ENCODE measurements around the gene ARHGEF16.

The ARHGEF16 gene

DNA sequence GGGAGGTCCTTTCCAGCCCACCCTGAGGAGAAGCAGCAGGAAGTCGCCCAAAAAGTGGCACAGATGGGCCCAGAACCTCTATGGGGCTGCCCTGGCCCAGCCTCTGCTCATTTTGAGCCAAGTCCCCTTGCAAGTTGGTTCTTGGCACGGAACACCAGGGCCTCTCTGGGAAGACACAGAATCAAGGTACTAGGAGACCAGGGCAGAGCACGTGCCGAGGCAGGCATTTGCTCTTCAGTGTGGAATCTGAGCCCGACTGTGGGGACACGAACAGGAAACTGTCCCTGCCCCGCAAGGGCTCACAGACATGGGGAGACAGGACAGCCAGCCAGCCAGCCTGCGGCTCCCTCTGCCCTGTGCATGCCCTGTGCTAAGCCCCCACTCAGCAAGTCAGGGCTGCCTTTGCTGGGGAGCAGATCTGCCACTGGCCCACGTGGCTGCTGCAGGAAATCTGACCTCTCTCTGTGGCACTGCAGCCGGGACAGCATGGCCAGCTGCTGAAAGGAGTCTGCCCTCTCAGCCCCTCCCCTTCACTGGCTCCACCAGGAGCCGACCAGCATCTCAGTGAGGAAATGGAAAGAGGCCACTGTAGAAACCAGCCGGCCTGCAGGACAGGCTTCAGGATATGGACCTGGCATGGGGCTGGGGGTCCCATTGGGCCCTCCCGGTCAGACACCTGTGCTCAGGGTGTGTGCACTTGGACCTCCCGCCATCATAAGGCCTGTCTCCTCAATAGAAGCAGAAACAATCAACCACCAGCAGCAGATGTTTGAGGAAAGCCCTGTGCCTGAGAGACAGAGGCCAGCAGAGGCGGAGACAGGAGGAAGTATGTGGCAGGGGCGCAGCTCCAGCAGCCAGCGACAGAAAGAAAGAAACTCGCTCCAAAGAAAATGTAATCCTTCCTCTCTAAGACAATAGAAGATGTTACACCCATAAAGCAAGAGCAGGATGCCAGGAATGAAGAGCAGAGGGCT, 3.7 kb downstream of the ARHGEF16 start:
- no peak for DNase-seq

DNA sequence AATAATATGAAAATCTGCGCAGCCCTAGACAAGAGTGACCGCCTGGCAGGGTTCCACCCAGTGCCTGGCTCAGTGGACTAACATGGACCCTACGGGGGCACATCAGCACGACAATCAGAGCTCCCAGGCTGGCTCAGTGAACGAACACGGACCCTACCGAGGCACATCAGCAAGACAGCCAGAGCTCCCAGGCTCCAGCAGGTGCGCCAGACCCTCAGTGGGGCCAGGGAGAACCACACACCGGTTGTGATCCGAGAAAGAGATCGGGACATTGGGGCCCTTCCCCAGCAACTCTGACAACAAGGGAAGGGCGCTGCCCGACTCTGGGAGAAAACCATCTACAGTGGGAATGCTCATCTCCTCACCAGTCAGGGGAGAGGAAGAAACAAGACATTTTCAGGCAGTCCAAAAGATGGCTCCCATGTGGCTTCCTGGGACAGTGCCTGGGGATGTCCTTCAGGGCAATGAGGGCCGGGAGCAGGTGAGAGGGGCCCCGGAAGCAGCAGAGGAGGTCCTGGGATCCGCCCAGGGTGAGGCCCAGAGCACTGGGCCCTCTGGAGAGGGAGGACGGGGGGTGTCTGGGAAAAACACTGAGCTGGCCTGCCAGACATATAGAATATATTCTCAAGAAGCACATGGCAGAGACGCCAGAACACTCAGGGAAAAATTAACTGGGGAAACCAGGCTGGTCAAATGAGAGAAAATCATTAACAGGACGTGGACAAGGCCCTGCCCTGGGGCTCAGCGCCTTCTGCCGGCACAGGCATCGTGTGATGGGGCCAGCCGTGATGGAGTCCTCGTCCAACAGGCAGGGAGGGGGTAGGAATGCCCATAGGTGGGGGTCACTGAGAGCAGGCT, 4.8 kb downstream of the ARHGEF16 start:
- no peak for DNase-seq

DNA sequence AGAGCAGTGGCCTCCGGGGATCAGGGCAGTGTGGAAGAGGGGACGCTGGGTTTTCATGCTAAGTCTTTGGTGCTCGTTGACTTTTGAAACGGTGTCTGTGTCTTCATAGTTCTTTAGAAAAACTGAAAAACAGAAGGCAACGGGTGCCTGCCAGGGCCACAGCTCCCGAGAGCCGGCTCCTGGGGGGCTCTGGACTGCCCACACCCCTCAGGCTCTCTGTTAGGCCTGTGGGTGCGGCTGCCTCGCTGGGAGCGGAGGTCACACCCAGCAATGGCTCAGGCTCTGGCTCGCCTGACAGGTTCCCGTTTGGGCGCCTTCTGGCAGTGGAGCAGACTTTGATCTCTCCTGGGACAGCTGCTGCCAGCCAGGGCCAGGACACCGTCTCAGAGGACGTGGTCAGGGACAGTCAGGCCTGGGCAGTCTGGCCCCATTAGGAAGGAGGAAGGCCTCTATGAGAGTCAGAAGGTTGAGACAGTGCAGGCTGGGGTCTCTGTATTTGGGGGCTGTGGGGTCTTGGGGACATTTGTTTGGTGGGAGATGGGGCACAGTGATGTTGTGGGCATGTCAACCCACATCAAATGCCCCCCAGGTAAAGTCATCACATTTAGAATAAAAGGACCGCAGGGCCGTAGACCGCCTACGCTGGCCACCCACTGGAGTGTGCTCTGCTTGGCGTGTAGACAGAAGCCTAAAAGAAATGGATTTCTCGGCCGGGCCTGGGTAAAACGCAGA, 5.6 kb downstream of the ARHGEF16 start:
- no peak for DNase-seq

DNA sequence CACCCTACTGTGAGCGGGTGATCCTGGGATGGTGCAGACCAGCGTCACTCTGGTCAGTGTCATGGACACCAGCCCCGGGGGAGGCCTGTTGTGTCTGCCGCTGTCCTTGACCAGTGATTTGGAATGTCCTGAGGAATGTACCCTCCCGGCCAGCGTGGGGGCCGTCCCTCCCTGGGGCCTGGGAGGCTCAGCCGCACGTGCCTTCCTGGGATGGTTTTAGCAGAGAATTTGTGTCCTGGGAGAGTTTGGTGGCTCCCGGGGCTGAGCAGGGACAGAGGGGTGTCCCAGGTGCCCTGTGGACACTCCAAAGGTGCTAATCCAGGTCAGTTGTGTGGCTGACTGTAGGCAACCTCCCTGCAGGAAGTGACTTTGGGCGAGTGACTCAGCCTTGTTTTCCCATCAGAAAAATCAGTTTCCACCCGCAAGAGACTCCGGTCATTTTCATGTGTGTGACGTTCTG, 6.2 kb downstream of the ARHGEF16 start:
- DNase-seq = no peak

DNA sequence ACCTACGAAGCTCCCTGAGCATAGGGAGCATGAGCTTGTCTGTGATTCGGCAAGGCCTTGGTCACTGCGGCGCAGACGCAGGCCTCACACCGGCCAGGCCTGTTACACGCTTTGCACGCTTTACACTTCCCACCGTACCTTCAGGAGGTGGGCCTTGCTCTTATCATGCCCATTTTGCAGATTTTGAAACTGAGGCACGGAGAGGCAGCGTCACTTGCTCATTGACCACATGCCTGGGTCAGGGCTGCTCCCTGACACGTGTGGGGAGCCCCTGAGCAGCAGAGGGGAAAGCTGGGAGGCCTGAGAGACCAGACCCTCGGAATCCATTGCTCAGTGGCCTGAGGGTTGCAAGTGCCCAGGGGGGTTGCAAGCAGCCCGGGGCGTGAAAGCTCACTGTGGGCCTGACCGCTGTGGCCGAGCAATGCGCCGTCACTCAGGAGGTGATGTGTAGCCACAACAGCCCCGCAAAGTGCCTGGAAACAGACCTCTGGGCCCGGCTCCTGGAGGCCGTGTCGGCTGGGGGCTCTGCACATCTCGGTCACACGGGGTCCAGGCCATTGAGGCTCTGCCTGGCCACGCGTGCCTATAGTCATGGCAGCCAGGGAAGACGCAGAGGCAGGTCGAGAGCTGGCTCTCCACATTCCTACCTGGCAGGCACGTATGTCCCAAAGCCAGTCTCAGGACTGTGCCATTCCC, 6.9 kb downstream of the ARHGEF16 start:
- no peak for DNase-seq

DNA sequence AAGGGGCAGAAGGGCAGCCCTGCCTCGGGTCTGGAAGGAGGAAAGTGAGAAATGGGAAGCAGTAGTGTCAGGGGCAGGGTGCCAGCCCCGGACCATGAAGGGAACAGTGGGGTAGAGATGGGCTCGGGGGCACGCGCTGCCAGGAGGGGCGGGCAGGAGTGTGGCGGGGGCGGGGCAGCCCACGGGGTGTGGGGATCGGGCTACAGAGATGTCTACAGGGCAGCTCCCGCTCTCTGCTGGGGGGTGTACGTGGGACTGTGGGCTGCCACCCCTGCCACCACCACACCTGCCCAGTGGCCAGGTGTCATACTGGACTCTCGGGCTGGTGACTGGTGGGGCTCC, 7.4 kb downstream of the ARHGEF16 start:
- no peak for DNase-seq

DNA sequence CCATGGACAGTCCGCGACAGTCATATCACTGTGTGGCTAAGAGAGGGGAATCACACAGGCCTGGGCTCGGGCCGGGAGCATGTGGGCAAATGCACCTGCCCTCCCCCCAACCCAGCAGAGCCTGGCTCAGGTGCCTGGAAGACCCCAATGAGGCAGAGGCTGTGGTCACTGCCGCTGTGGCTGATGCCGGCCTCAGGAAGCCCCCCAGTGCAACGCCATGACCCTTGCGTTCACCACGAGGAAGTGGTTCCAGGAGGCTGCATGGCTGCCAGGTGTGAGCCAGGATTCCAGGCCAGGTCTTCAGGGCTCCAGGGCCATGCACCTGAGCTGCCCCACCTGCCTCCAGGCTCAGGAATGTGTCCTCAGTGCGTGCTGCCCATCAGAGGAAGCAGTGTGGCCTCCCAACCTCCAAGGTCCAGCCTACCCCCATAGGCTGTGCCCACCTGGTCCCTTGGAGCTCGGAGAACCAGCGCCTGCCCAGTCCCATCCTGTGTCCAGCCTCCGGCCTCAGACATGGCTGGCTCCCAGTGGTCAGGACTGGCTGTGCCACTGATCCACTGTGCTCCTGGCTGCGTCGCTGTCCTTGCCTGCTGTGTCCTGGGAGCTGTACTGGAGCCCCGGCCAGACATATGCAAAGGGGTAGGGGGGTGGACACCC, 8.0 kb downstream of the ARHGEF16 start:
- no peak for DNase-seq

DNA sequence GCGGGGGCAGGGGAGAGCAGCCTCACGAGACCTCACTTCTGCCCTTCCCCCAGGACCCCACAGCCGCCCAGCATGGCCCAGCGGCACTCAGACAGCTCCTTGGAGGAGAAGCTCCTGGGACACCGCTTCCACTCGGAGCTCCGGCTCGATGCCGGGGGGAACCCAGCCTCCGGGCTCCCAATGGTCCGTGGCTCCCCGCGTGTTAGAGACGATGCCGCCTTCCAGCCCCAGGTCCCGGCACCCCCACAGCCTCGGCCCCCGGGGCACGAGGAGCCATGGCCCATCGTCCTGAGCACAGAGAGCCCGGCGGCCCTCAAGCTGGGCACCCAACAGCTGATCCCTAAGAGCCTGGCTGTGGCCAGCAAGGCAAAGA, 8.5 kb downstream of the ARHGEF16 start:
- no peak for DNase-seq

DNA sequence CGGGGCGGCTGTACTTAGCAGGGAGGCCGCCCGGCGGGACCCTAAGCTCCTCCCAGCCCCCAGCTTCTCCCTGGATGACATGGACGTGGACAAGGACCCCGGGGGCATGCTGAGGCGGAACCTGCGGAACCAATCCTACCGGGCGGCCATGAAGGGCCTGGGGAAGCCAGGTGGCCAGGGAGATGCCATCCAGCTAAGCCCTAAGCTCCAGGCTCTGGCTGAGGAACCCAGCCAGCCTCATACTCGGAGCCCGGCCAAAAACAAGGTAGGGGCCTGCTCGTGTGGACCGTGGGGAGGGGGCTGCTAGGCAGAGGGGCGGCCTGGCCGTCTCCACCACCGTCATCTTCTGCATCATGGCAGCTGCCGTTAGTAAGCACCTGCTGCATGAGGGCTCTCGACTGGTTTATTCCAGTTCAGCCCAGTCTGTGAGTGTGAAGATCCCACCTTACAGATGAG, 9.0 kb downstream of the ARHGEF16 start:
- no peak for DNase-seq

DNA sequence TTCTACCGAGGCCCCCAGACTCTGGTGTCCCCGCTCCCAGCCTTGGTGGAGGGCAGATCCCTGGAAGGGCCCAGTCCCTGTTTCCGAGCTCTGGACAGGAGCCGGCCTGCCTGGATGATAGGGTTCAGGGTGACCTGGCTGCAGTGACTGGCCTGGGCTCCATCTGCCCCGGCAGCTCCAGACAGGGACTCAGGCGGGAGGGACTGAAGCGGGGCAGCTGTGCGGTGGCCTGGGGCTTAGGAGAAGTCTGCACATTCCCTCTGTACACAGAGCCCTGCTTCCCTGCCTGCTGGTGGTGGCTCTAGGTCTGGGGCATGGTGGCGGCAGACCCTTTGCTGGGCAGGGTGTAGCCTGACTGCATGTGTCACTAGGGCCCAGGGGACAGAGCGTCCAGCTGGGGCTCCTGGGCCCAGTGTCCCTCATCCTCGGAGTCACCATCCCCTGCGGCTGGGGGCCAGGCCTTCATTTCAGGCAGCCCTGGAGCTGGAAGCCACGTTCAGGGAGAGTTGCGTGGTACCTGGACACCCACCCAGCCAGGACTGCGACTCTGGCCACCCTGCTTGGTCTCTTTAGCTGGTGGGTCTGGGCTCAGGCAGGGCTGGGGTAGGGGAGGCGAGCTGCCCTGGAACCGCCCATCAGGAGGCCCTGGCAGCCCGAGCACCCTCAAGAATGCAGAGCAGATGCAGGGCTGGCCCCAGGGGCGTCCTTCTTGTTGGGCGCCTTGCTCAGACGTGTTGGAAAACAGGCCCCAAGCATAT, 9.6 kb downstream of the ARHGEF16 start:
- no peak for DNase-seq

DNA sequence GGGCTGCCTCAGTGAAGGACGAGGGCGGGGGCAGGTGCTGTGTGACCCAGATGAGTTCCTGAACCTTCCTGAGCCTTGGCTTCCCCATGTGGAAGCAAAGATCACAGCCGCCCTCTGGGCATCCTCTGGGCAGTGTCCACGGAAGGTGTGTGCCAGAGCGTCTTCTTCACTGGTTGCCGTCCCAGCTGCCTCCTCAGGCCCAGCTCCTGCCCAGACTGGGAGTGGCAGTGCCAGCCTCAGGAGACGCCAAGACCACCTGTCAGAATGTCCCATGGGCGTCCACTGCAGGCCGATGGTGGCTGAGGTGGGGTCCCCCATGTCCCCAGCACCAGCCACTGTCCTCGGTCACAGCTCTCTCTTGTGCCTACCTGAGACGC, 10.2 kb downstream of the ARHGEF16 start:
- no peak for DNase-seq

DNA sequence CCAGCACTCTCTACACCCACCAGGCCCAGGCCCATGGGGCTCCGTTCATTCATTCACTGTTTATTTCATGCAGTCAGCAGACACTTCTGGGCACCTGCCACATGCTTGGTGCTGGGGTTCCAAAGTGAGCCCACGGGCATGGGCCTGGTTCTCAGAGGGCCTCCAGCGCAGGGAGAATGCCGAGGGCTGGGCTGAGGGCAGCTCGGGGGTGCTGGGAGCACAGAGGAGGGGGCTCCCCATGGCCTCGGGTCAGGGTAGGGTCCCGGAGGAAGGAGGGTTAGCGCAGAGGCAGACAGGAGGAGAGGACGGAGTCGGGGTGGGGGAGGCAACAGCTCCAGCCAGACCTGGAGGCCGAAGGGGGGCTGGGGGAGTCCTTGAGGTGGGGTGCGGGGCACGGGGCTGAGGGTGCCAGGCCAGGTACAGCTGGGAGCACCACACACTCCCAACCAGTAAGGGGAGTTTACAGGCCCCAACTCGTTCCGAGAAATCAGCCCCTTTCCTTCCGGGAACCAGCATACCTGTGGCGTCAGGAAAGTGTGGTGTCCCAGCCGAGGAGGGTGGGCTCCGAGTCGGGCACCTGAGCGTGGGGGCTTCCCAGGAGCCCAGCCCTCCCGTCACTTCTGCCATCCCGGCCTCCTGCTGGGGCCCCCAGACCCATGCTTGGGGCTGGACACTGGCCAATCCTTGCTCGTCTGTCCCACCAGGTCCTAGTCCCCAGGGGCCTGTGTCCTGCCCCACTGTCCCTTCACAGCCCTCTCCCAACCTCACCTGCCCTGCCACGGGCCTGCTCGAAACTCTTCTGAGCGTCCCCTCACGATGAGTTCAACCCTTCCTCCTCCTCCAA, 10.8 kb downstream of the ARHGEF16 start:
- no peak for DNase-seq

DNA sequence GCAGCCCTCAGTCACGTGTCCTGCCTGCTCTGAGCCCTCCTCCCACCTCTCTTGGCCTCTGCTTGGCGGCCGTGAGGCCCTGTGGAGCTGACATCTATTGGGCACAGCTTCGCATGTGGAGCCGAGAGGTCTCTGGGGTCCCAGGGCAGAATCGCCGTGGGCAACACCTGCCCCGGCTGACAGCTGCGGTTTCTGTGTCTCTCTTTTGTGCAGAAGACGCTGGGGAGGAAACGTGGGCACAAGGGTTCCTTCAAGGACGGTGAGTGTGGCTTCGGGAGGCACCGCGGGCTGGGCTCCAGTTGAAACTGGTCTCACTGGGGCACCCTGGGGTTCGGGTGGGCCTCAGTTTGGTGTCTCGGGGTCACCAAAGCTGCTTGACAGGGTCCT, 11.5 kb downstream of the ARHGEF16 start:
- DNase-seq = no peak

DNA sequence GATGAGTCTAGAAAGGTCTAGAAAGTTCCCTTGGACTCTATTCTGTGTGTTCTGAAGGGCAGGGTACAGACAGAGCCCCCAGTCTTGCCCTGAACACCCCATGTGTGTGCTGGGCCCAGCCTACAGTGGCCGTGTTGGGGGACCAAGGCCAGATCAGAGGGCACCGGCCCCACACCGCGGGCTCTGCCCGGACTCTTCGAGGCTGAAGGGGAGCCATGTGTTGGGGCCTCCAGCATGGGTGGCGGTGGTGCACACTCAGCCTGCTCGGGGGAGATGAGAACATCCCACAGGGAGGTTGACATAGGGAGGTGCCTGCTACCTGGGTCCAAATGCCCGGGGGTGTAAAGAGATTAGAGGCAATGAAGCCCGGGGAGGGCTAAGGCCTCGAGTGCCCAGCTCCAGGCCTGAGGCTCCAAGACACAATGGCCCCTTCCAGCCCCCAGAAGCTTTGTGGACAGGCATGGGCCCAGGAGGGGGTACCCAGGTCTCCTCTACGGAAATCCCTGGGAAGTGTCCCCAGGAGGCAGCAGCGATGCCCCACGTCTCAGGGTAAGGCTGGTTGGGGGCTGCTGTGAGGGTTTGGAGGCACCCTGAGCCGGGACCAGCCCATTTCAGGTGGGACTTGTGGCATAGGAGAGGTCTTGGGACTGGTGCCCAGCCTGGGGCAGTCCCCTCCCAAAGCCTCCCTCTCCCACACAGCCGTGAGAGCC, 12.1 kb downstream of the ARHGEF16 start:
- no peak for DNase-seq

DNA sequence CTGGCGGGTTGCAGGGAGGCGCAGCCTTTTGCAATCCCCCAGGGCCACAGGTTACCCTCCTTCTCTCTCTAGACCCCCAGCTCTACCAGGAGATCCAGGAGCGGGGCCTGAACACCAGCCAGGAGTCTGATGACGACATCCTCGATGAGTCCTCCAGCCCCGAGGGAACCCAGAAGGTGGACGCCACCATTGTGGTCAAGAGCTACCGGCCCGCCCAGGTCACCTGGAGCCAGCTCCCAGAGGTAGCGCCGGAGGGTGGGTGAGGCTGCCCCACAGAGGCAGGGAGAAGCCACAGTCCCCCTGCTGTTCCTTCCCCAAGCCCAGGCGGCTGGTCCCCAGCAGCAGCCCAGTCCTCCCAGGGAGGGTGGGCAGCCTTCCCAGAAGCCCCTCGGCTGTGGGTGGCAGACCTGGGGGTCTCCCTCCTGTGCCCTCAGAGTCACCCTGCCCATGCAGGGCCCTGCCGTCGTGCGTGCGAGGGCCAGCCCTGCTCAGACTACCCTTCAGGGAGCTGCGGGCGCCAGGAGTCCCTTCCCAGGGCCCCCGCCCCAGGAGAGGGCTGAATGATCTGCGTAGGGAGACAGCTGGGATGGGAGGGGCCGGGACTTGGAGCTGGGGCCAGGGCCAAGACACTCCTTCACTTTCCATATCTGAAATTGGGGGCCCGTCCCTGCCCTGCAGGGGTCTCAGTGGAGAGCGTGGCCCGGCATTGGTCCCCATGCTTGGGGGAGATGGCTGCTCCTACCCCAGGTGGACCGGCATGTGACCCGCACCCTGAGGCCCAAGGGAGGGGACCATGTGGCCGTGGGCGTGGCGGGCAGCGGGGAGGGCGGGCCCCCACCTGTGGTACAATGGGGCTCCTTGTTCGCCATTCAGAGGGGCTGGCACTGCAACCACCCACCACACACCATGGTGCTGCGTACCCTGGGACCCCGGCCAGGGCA, 12.9 kb downstream of the ARHGEF16 start:
- no peak for DNase-seq

DNA sequence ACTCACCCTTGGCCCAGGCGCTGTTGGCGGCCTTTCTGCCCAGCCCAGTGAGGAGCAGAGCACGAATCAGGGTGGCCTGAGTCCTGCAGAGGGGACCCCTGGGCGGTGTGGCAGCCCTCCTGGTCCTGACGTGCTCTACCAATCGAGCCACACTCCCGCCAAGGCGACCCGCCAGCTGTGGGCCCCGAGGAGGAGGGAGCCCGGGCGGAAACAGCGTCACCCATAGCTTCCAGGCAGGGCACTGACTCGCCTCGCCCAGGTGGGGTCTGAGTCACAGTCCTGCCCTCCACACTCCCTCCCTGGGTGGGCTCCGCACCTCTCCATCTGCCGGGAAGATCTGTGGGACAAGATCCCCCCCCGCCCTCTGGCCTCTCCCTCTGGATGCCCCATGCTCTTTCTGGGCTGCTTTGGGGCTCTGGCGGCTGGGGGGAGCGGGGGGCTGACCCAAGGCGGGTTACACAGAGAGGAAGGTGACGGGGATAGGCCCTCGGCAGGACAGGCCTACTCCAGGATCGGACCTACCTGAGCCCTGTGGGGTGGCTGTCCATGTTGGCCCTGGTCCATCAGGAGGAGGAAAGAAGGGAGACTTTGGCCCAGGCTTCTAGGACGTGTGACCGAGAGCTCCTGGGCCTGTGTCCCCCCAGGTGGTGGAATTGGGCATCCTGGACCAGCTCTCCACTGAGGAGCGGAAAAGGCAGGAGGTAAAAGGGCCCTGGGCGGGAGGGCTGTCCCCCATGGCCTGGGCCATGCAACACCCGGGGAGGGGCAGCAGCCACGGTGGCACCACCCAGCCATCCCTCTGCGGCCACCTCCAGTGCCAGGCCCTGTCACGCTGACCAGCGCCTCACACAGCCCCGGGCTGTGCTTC, 14.0 kb downstream of the ARHGEF16 start:
- no peak for DNase-seq

DNA sequence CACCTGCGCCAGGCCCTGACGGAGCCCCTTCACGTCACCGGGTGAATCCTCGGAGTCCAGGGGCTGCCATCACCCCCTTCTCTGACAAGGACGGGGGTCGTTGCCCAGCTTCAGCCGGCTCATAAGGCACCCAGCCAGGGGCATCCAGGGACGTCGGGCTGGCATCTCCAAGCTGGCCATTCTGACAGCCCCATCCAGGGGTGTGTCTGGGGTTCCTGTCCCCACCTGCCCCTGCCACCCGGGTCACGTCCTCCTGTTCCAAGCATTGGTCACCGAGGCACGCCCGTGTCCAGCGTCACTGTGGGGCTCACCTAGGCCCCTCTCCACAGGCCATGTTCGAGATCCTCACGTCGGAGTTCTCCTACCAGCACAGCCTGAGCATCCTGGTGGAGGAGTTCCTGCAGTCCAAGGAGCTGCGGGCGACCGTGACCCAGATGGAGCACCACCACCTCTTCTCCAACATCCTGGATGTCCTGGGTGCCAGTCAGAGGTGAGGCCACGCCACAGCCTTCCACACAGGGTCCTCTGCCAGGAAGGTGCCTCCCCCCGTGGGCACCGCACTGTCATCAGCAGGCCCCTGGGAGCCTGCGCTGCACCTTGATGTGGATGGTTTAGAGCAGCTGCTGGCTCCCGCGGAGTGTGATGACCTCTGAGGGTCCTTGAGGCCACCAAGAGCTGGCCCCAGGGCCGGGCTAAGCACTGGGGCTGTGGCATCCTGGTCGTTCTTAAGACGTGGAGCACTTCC, 14.8 kb downstream of the ARHGEF16 start:
- DNase-seq = no peak
